GM12878 (cell line): ENCODE data around the gene FAT4.

Source experiments
- POLR2A ChIP-seq: IDR thresholded peaks from 2 replicates; pipeline ENCODE4 v1.6.1; 2011; ENCODE audit warnings: low read depth, mild to moderate bottlenecking, low read length
- POLR2AphosphoS5 ChIP-seq: IDR thresholded peaks from 2 replicates; pipeline ENCODE4 v1.6.1; 2011; ENCODE audit warnings: mild to moderate bottlenecking, low read length, inconsistent platforms
- TF ChIP-seq, protein P1 (sequence below), 3 experiments: IDR thresholded peaks in 2 of 3; conservative IDR thresholded peaks in 1 of 3; 2 replicates each; pipeline ENCODE4 v1.5.1; 2011; ENCODE audit warnings: low read depth in 3 of 3, low read length in 3 of 3, mild to moderate bottlenecking in 3 of 3, control low read depth in 2 of 3, moderate library complexity in 2 of 3, inconsistent platforms in 1 of 3, mixed read lengths in 1 of 3; ENCODE audit not compliant: control insufficient read depth in 2 of 3, insufficient read depth in 1 of 3; ENCODE audit errors: extremely low read depth in 1 of 3
- TF ChIP-seq, protein P2 (sequence below): IDR thresholded peaks from 2 replicates; pipeline ENCODE4 v1.6.1; 2011; ENCODE audit warnings: low read depth, mild to moderate bottlenecking, low read length, moderate library complexity, borderline replicate concordance; ENCODE audit errors: extremely low read depth

DNA sequence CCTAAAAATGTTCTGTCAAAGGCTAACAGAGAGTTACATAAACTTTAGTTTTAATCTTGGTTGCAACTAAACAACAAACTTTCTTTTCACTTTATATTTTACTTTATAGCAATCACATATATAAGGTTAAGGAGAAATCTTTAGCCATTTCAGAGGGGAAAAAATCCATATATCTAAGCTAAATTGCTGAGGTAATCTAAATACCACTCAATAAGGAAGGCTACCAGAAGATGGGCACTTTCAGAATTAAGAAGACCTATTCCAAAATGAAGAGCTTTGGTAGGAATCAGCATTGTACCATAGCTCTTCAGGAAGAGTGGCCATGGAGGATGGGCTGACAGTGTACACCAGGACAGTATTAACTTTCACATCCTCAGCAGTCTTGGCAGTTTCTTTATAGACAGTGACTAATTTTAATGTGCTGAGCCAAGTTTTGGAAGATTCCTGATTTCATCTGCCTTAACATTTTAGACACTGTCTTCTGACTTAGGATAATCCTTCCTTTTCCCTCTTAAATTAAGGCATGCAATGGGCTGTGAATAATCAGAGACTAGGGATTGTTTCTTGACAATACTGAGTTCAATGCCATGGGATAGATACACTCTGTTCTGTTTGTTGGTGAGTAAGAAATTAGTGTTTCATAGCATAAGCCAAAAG is 7.1 kb downstream of the FAT4 start:
- TF ChIP-seq, protein P1, sequence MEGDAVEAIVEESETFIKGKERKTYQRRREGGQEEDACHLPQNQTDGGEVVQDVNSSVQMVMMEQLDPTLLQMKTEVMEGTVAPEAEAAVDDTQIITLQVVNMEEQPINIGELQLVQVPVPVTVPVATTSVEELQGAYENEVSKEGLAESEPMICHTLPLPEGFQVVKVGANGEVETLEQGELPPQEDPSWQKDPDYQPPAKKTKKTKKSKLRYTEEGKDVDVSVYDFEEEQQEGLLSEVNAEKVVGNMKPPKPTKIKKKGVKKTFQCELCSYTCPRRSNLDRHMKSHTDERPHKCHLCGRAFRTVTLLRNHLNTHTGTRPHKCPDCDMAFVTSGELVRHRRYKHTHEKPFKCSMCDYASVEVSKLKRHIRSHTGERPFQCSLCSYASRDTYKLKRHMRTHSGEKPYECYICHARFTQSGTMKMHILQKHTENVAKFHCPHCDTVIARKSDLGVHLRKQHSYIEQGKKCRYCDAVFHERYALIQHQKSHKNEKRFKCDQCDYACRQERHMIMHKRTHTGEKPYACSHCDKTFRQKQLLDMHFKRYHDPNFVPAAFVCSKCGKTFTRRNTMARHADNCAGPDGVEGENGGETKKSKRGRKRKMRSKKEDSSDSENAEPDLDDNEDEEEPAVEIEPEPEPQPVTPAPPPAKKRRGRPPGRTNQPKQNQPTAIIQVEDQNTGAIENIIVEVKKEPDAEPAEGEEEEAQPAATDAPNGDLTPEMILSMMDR (IDR thresholded peaks at IDR 0.05 in 2 of 3, conservative IDR thresholded peaks at IDR 0.05 in 1 of 3; ENCODE audit: control insufficient read depth in 2 of 3, extremely low read depth in 1 of 3, insufficient read depth in 1 of 3, low read depth in 3 of 3, low read length in 3 of 3) = no peak
- no peak for TF ChIP-seq POLR2AphosphoS5
- TF ChIP-seq, protein P2, sequence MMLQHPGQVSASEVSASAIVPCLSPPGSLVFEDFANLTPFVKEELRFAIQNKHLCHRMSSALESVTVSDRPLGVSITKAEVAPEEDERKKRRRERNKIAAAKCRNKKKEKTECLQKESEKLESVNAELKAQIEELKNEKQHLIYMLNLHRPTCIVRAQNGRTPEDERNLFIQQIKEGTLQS = no peak
- no peak for TF ChIP-seq POLR2A
